Hepatocyte (in vitro differentiated cells): ENCODE data around the gene OLIG1. TPM values are rescaled to one million over a fixed set of nuclear protein-coding genes. Genes with fewer than 3 reads are reported as not detected.

Source experiments
- DNase-seq: peaks from one replicate; pipeline ENCODE4 v3.0.0-alpha.2; 2016; ENCODE audit warnings: low spot score
- H2AFZ ChIP-seq: fragments of 200-600 bp; sonication (generic); 2 replicates; pipeline ENCODE4 v1.6.0; 2016; ENCODE audit warnings: antibody characterized with exemption, mild to moderate bottlenecking
- H3K27ac ChIP-seq: fragments of 200-600 bp; sonication (generic); 2 replicates; pipeline ENCODE4 v1.5.1; 2016; ENCODE audit warnings: mild to moderate bottlenecking
- H3K27me3 ChIP-seq: fragments of 200-600 bp; sonication (generic); 2 replicates; pipeline ENCODE4 v1.6.1; 2016
- H3K36me3 ChIP-seq: fragments of 200-600 bp; sonication (generic); replicated peaks from 2 replicates; pipeline ENCODE4 v1.5.1; 2016; ENCODE audit warnings: low read depth; ENCODE audit not compliant: insufficient read depth
- H3K4me1 ChIP-seq: fragments of 200-600 bp; sonication (generic); 2 replicates; pipeline ENCODE4 v1.5.1; 2016; ENCODE audit warnings: mild to moderate bottlenecking, moderate library complexity; ENCODE audit not compliant: insufficient read depth
- H3K4me2 ChIP-seq: fragments of 200-600 bp; sonication (generic); 2 replicates; pipeline ENCODE4 v1.6.0; 2016
- H3K4me3 ChIP-seq: fragments of 200-600 bp; sonication (generic); 2 replicates; pipeline ENCODE4 v1.5.1; 2016; ENCODE audit warnings: mild to moderate bottlenecking
- H3K79me2 ChIP-seq: fragments of 200-600 bp; sonication (generic); 2 replicates; pipeline ENCODE4 v1.6.0; 2017; ENCODE audit warnings: mild to moderate bottlenecking
- H3K9me2 ChIP-seq: fragments of 200-600 bp; sonication (generic); replicated peaks from 2 replicates; pipeline ENCODE4 v1.6.0; 2017; ENCODE audit warnings: mild to moderate bottlenecking; ENCODE audit not compliant: insufficient read depth
- H3K9me3 ChIP-seq: fragments of 200-600 bp; sonication (generic); 2 replicates; pipeline ENCODE4 v1.5.1; 2016; ENCODE audit warnings: low read depth, mild to moderate bottlenecking
- H4K20me1 ChIP-seq: fragments of 200-600 bp; sonication (generic); 2 replicates; pipeline ENCODE4 v1.6.0; 2016; ENCODE audit warnings: mild to moderate bottlenecking; ENCODE audit not compliant: insufficient read depth, poor library complexity, severe bottlenecking
- CTCF ChIP-seq: fragments of 200-600 bp; sonication (generic); IDR thresholded peaks from 2 replicates; pipeline ENCODE4 v1.5.1; 2016; ENCODE audit warnings: antibody characterized with exemption, mild to moderate bottlenecking; ENCODE audit not compliant: poor library complexity
- EZH2 ChIP-seq: fragments of 200-600 bp; sonication (generic); IDR thresholded peaks from 2 replicates; pipeline ENCODE4 v1.6.1; 2016; ENCODE audit warnings: antibody characterized with exemption, mild to moderate bottlenecking, borderline replicate concordance
- EZH2phosphoT487 ChIP-seq: fragments of 200-600 bp; sonication (generic); IDR thresholded peaks from one replicate; pipeline ENCODE4 v1.6.1; 2018; ENCODE audit warnings: antibody characterized with exemption, mild to moderate bottlenecking, low read depth, moderate library complexity; ENCODE audit not compliant: unreplicated experiment, severe bottlenecking
- WGBS: methylation state at CpG from one replicate; pipeline ENCODE4 v1.1.6; 2016; ENCODE audit warnings: low lambda C conversion rate; ENCODE audit errors: missing lambda C conversion rate; 5-methylcytosine and 5-hydroxymethylcytosine counted together
- polyA plus RNA-seq: library from polyadenylated mRNA; unstranded; fragments of >200 nt; fragmentation: Nextera tagmentation; extraction: Ambion mirVana; gene quantifications from 2 replicates; pipeline ENCODE4 v1.2.1, GENCODE V29; 2016
- total RNA-seq: library from RNA; depleted of rRNA; stranded (reverse); fragments of >200 nt; gene quantifications from 2 replicates; pipeline ENCODE4 v1.2.3, GENCODE V29; 2014

OLIG1 gene
- total and polyA plus RNA-seq, 2 experiments from 2014 or later = not detected

- no peak for DNase-seq
- Histone ChIP-seq H3K27ac (no peak overlapping the region), H3K4me3 (no peak overlapping the region), H3K9me2 (no peaks in the 10 kb centered on the region), H3K27me3 (peaks cover 12% of the 10 kb centered on the region), H3K79me2 (no peaks in the 10 kb centered on the region), H2AFZ (no peak overlapping the region), H4K20me1 (no peaks in the 10 kb centered on the region), H3K9me3 (no peaks in the 10 kb centered on the region), H3K4me2 (no peak overlapping the region), H3K36me3 (no peaks in the 10 kb centered on the region), H3K4me1 (no peaks in the 10 kb centered on the region)
- TF ChIP-seq CTCF (no peak), EZH2 (no peak), EZH2phosphoT487 (no peak)
- WGBS = 88% methylated on average over 6 of the region's 7 CpGs
Measured at GRCh38 chr21:33099131-33099530, 29.2 kb downstream of the OLIG1 start.

- TF ChIP-seq CTCF (no peak), EZH2 (no peak)
- Histone ChIP-seq H3K36me3 (no peaks in the 10 kb centered on the region), H2AFZ (no peak overlapping the region), H3K4me3 (no peak overlapping the region), H3K4me2 (no peak overlapping the region), H3K9me2 (no peaks in the 10 kb centered on the region), H3K4me1 (no peaks in the 10 kb centered on the region), H4K20me1 (no peaks in the 10 kb centered on the region), H3K27me3 (peaks cover 13% of the 10 kb centered on the region), H3K79me2 (no peaks in the 10 kb centered on the region), H3K27ac (no peak overlapping the region), H3K9me3 (no peaks in the 10 kb centered on the region)
- WGBS = 81% methylated on average over 27 of the region's 30 CpGs
- DNase-seq = no peak
Measured at GRCh38 chr21:33101300-33101911, 31.5 kb downstream of the OLIG1 start.

- Histone ChIP-seq H3K9me2 (no peaks in the 10 kb centered on the region), H4K20me1 (no peaks in the 10 kb centered on the region), H3K9me3 (no peaks in the 10 kb centered on the region), H3K4me1 (peaks cover 5% of the 10 kb centered on the region), H3K79me2 (no peaks in the 10 kb centered on the region), H3K4me3 (no peak overlapping the region), H2AFZ (no peak overlapping the region), H3K27ac (no peak overlapping the region), H3K27me3 (peaks cover 37% of the 10 kb centered on the region), H3K36me3 (no peaks in the 10 kb centered on the region), H3K4me2 (no peak overlapping the region)
- TF ChIP-seq CTCF (no peak), EZH2 (no peak), EZH2phosphoT487 (no peak)
- no peak for DNase-seq
- WGBS = 21% methylated on average over 2 of the region's 2 CpGs
Measured at GRCh38 chr21:33105088-33105487, 35.1 kb downstream of the OLIG1 start.
